ENCODE measurements around the gene CRACR2A.

- TF ChIP-seq, protein P1, sequence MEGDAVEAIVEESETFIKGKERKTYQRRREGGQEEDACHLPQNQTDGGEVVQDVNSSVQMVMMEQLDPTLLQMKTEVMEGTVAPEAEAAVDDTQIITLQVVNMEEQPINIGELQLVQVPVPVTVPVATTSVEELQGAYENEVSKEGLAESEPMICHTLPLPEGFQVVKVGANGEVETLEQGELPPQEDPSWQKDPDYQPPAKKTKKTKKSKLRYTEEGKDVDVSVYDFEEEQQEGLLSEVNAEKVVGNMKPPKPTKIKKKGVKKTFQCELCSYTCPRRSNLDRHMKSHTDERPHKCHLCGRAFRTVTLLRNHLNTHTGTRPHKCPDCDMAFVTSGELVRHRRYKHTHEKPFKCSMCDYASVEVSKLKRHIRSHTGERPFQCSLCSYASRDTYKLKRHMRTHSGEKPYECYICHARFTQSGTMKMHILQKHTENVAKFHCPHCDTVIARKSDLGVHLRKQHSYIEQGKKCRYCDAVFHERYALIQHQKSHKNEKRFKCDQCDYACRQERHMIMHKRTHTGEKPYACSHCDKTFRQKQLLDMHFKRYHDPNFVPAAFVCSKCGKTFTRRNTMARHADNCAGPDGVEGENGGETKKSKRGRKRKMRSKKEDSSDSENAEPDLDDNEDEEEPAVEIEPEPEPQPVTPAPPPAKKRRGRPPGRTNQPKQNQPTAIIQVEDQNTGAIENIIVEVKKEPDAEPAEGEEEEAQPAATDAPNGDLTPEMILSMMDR (IDR thresholded peaks at IDR 0.05; ENCODE audit: low read depth, low read length), result no peak
- no peak for TF ChIP-seq POLR2A (IDR thresholded peaks at IDR 0.05; ENCODE audit: extremely low read depth, insufficient read length)
These were observed 95.8 kb downstream of the CRACR2A start for GRCh38 chr12:3656946-3657622.

Data from NB4 (cell line).